Measurements from ENCODE around the gene PM20D1. TPM values are rescaled to one million over a fixed set of nuclear protein-coding genes. Genes with fewer than 3 reads are reported as not detected.
A peak's percentile ranks its signal among the peaks of the same experiment; 100 is the strongest.

Gene PM20D1
- total RNA-seq, 4 donors from 2014 or later: not detected

GRCh38 chr1:205840146-205840923 lies 9.6 kb downstream of the PM20D1 start:
- H3K4me3 ChIP-seq: no peak overlapping the region
- intact Hi-C loops (cut with DNase I; ENCODE audit: low total_unique reads) (no loop called here), in situ Hi-C loops (cut with MboI; ENCODE audit: low pct_ligation_motif_present in 1 of 4, low pct_unique_long_range_greater_than_20kb in 1 of 4, low sequenced_read_pairs in 3 of 4) (no loop called here)
- WGBS, 2 donors (ENCODE audit: low coverage in 1 of 2): 79 to 85% methylated on average over 2 to 4 of the region's 4 CpGs
- H3K27me3 ChIP-seq: no peaks in the 10 kb centered on the region
- no peak overlapping the region for H3K27ac ChIP-seq
- no peak for DNase-seq
- no peaks in the 10 kb centered on the region for H3K36me3 ChIP-seq
- no peaks in the 10 kb centered on the region for H3K4me1 ChIP-seq
- TF ChIP-seq, protein P1, sequence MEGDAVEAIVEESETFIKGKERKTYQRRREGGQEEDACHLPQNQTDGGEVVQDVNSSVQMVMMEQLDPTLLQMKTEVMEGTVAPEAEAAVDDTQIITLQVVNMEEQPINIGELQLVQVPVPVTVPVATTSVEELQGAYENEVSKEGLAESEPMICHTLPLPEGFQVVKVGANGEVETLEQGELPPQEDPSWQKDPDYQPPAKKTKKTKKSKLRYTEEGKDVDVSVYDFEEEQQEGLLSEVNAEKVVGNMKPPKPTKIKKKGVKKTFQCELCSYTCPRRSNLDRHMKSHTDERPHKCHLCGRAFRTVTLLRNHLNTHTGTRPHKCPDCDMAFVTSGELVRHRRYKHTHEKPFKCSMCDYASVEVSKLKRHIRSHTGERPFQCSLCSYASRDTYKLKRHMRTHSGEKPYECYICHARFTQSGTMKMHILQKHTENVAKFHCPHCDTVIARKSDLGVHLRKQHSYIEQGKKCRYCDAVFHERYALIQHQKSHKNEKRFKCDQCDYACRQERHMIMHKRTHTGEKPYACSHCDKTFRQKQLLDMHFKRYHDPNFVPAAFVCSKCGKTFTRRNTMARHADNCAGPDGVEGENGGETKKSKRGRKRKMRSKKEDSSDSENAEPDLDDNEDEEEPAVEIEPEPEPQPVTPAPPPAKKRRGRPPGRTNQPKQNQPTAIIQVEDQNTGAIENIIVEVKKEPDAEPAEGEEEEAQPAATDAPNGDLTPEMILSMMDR (IDR thresholded peaks at IDR 0.05): no peak
- TF ChIP-seq EP300 (IDR thresholded peaks at IDR 0.05; ENCODE audit: low read depth): no peak
- TF ChIP-seq POLR2A (IDR thresholded peaks at IDR 0.05): no peak
- TF ChIP-seq POLR2AphosphoS5 (IDR thresholded peaks at IDR 0.05): no peak
- H3K9me3 ChIP-seq: no peaks in the 10 kb centered on the region

DNA sequence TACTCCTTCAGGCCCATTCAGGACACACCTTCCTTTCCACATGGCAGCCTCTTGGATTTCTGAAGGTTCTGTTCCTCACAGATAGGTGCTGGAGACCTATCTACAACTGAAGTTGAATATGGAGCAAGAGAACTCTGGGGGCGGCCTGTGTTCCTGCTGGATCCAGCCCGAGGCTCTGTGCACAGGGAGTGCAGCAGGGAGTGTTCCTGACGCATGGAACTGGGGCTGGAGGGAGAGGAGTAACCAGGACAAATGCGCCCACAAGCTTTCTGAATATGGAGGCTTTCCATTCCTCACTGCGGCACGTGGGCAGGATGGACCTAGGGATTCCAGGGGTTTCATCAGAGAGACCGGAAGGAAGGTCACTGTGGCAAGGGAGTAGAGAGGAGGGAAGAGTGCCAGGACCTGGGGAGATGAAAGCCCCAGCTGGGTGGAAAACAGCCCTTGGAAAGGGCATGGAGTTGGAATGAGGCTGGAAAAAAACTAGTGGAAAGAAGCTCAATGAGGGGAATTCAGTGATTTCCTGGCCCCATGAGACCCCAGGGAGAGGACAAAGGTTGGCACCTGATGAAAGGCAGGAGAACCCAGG lies 12.5 kb downstream of the PM20D1 start:
- no peak overlapping the region for H3K4me3 ChIP-seq
- H3K9me3 ChIP-seq: no peaks in the 10 kb centered on the region
- TF ChIP-seq, protein P1 (IDR thresholded peaks at IDR 0.05): no peak
- TF ChIP-seq POLR2A (IDR thresholded peaks at IDR 0.05) (no peak), POLR2AphosphoS5 (IDR thresholded peaks at IDR 0.05) (no peak), EP300 (IDR thresholded peaks at IDR 0.05; ENCODE audit: low read depth) (no peak)
- H3K27me3 ChIP-seq: no peaks in the 10 kb centered on the region
- intact Hi-C loops (cut with DNase I; ENCODE audit: low total_unique reads) (no loop called here), in situ Hi-C loops (cut with MboI; ENCODE audit: low pct_ligation_motif_present in 1 of 4, low pct_unique_long_range_greater_than_20kb in 1 of 4, low sequenced_read_pairs in 3 of 4) (no loop called here)
- no peak overlapping the region for H3K27ac ChIP-seq
- no peaks in the 10 kb centered on the region for H3K36me3 ChIP-seq
- DNase-seq: no peak
- H3K4me1 ChIP-seq: peaks cover 0 to 5% (median 2%) of the 10 kb centered on the region in 4 donors
- 83 to 100% methylated on average over 1 to 7 of the region's 7 CpGs for WGBS, 2 donors (ENCODE audit: low coverage in 1 of 2)

- in situ Hi-C loops (cut with MboI; ENCODE audit: low pct_ligation_motif_present in 1 of 4, low pct_unique_long_range_greater_than_20kb in 1 of 4, low sequenced_read_pairs in 3 of 4) (no loop called here), intact Hi-C loops (cut with DNase I; ENCODE audit: low total_unique reads) (no loop called here)
- 48 to 50% methylated on average over 4 of the region's 4 CpGs for WGBS, 2 donors (ENCODE audit: low coverage in 1 of 2)
Measured at GRCh38 chr1:205834751-205835150, 15.2 kb downstream of the PM20D1 start.

GRCh38 chr1:205832326-205832751 lies 17.6 kb downstream of the PM20D1 start:
- WGBS, 2 donors (ENCODE audit: low coverage in 1 of 2): 60 to 81% methylated on average over 1 to 6 of the region's 6 CpGs
- no peak overlapping the region for H3K4me3 ChIP-seq
- no peak overlapping the region for H3K27ac ChIP-seq
- no peak for TF ChIP-seq POLR2A (IDR thresholded peaks at IDR 0.05)
- no peak for TF ChIP-seq POLR2AphosphoS5 (IDR thresholded peaks at IDR 0.05)
- no peak for TF ChIP-seq EP300 (IDR thresholded peaks at IDR 0.05; ENCODE audit: low read depth)
- TF ChIP-seq, protein P1 (IDR thresholded peaks at IDR 0.05): no peak
- H3K27me3 ChIP-seq: no peaks in the 10 kb centered on the region
- DNase-seq: no peak
- intact Hi-C loops (cut with DNase I; ENCODE audit: low total_unique reads): no loop called here
- no peaks in the 10 kb centered on the region for H3K9me3 ChIP-seq
- in situ Hi-C loops (cut with MboI; ENCODE audit: low pct_ligation_motif_present in 1 of 4, low pct_unique_long_range_greater_than_20kb in 1 of 4, low sequenced_read_pairs in 3 of 4): no loop called here
- H3K4me1 ChIP-seq: peaks cover 0 to 5% (median 2%) of the 10 kb centered on the region in 4 donors
- no peaks in the 10 kb centered on the region for H3K36me3 ChIP-seq

More at GRCh38 chr1:205834751-205835150, 15.2 kb downstream of the PM20D1 start:
- no peaks in the 10 kb centered on the region for H3K36me3 ChIP-seq
- TF ChIP-seq, protein P1 (IDR thresholded peaks at IDR 0.05): no peak
- no peak for TF ChIP-seq POLR2AphosphoS5 (IDR thresholded peaks at IDR 0.05)
- TF ChIP-seq POLR2A (IDR thresholded peaks at IDR 0.05): no peak
- TF ChIP-seq EP300 (IDR thresholded peaks at IDR 0.05; ENCODE audit: low read depth): no peak
- H3K9me3 ChIP-seq: no peaks in the 10 kb centered on the region
- H3K27me3 ChIP-seq: no peaks in the 10 kb centered on the region
- H3K4me3 ChIP-seq: no peak overlapping the region
- H3K27ac ChIP-seq: no peak overlapping the region
- peak; percentile 42 for DNase-seq
- peaks cover 0 to 5% (median 2%) of the 10 kb centered on the region in 4 donors for H3K4me1 ChIP-seq
